AG04449 (cell line): ENCODE results near the gene MBNL1.

Experiments
- CTCF ChIA-PET: fragments of 350-600 bp; formaldehyde crosslinking; extraction: SDS; loops from one replicate; lab custom pipeline; 2021; ENCODE audit warnings: antibody characterized with exemption; lab: Yijun Ruan, JAX
- POLR2A ChIA-PET: fragments of 400-600, 350-600 bp; formaldehyde crosslinking; extraction: SDS; loops from one replicate; lab custom pipeline; 2020; ENCODE audit warnings: antibody characterized with exemption, inconsistent platforms; lab: Yijun Ruan, JAX
- DNase-seq: peaks from one replicate; pipeline ENCODE4 v3.0.0-alpha.2; 2010; ENCODE audit warnings: low read depth, low spot score
- H3K4me3 ChIP-seq: 2 replicates; pipeline ENCODE4 v1.5.1; 2011; ENCODE audit warnings: low read depth, mild to moderate bottlenecking, control low read depth, low read length
- TF ChIP-seq, protein P1 (sequence below): IDR thresholded peaks from one replicate; pipeline ENCODE4 v1.5.1; 2011; ENCODE audit warnings: mild to moderate bottlenecking, moderate library complexity, low read length, control low read depth, inconsistent platforms; ENCODE audit not compliant: insufficient read depth; ENCODE audit errors: missing control alignments

Gene MBNL1

GRCh38 chr3:152259468-152259867, 9.3 kb upstream of the MBNL1 start:
- DNase-seq, result no peak
- H3K4me3 ChIP-seq, result no peak overlapping the region
- CTCF ChIA-PET, result no interaction called here
- POLR2A ChIA-PET, result no interaction called here
- TF ChIP-seq, protein P1, sequence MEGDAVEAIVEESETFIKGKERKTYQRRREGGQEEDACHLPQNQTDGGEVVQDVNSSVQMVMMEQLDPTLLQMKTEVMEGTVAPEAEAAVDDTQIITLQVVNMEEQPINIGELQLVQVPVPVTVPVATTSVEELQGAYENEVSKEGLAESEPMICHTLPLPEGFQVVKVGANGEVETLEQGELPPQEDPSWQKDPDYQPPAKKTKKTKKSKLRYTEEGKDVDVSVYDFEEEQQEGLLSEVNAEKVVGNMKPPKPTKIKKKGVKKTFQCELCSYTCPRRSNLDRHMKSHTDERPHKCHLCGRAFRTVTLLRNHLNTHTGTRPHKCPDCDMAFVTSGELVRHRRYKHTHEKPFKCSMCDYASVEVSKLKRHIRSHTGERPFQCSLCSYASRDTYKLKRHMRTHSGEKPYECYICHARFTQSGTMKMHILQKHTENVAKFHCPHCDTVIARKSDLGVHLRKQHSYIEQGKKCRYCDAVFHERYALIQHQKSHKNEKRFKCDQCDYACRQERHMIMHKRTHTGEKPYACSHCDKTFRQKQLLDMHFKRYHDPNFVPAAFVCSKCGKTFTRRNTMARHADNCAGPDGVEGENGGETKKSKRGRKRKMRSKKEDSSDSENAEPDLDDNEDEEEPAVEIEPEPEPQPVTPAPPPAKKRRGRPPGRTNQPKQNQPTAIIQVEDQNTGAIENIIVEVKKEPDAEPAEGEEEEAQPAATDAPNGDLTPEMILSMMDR, result no peak

DNA sequence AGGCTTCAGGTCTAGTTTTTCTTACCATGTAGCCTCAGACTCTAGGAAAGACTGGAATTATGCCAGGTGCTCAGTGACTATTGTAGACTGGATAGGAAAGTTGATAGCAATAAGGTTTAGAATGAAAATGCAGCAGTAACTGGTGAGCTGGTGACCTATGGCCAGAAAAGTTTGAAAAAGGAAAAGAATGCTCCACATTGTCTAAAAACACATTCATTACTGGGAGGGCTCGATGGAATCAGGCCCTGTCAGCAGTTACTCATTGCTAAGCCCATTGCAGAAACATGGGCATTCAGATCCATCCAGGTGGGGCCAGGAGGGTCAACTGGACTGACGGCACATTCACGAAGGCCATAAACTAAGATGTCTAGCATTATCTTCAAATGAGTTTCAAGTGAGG, 8.7 kb upstream of the MBNL1 start:
- H3K4me3 ChIP-seq, result no peak overlapping the region
- no peak for DNase-seq
- TF ChIP-seq, protein P1, result no peak
- ChIA-PET POLR2A (no interaction called here), CTCF (interaction anchor here (0.8 kb wide), 1 partner anchor 80 kb away, joined by 3 read pairs; no protein-coding TSS in a partner anchor)

- POLR2A ChIA-PET, result interaction anchor here (0.5 kb wide), 1 partner anchor 186 kb away, joined by 3 read pairs; no protein-coding TSS in a partner anchor
- no peak for DNase-seq
- H3K4me3 ChIP-seq, result no peak overlapping the region
- TF ChIP-seq, protein P1, result no peak
- CTCF ChIA-PET, result interaction anchor here (0.8 kb wide), 1 partner anchor 80 kb away, joined by 3 read pairs; no protein-coding TSS in a partner anchor
These were observed 8.2 kb upstream of the MBNL1 start for GRCh38 chr3:152260529-152260928.

GRCh38 chr3:152261329-152261728, 7.4 kb upstream of the MBNL1 start:
- TF ChIP-seq, protein P1, result no peak
- ChIA-PET POLR2A (no interaction called here), CTCF (no interaction called here)
- DNase-seq, result no peak
- H3K4me3 ChIP-seq, result no peak overlapping the region

- DNase-seq, result no peak
- POLR2A ChIA-PET, result no interaction called here
- H3K4me3 ChIP-seq, result no peak overlapping the region
- TF ChIP-seq, protein P1, result no peak
- CTCF ChIA-PET, result interaction anchor here (2.0 kb wide), 1 partner anchor 192 kb away, joined by 5 read pairs; no protein-coding TSS in a partner anchor
These were observed 5.0 kb upstream of the MBNL1 start for GRCh38 chr3:152263711-152264110.

- DNase-seq, result no peak
- POLR2A ChIA-PET, result no interaction called here
- TF ChIP-seq, protein P1, result no peak
- no peak overlapping the region for H3K4me3 ChIP-seq
- CTCF ChIA-PET, result interaction anchor here (2.0 kb wide), 1 partner anchor 192 kb away, joined by 5 read pairs; no protein-coding TSS in a partner anchor
These were observed 4.4 kb upstream of the MBNL1 start for GRCh38 chr3:152264378-152264777.
